ENCODE measurements around the gene IL12RB2. TPM values are rescaled to one million over a fixed set of nuclear protein-coding genes. Genes with fewer than 3 reads are reported as not detected.
"Not testable (repeated sequence)": the region's sequence is repeated elsewhere in the genome, so short reads cannot be mapped to it uniquely, and the experiment has no call there.

The IL12RB2 gene
- total RNA-seq, 4 donors from 2014 or later, result 0.79 to 4.5 (median 1.6) TPM

- WGBS, result 94% methylated on average over 13 of the region's 13 CpGs
- H3K9me3 ChIP-seq, result no peaks in the 10 kb centered on the region
- H3K36me3 ChIP-seq, result peaks cover 94% of the 10 kb centered on the region
- H3K27me3 ChIP-seq, result no peaks in the 10 kb centered on the region
- no peak for TF ChIP-seq POLR2AphosphoS5 (IDR thresholded peaks at IDR 0.05)
- no peak for TF ChIP-seq POLR2A (IDR thresholded peaks at IDR 0.05)
- TF ChIP-seq, protein P1, sequence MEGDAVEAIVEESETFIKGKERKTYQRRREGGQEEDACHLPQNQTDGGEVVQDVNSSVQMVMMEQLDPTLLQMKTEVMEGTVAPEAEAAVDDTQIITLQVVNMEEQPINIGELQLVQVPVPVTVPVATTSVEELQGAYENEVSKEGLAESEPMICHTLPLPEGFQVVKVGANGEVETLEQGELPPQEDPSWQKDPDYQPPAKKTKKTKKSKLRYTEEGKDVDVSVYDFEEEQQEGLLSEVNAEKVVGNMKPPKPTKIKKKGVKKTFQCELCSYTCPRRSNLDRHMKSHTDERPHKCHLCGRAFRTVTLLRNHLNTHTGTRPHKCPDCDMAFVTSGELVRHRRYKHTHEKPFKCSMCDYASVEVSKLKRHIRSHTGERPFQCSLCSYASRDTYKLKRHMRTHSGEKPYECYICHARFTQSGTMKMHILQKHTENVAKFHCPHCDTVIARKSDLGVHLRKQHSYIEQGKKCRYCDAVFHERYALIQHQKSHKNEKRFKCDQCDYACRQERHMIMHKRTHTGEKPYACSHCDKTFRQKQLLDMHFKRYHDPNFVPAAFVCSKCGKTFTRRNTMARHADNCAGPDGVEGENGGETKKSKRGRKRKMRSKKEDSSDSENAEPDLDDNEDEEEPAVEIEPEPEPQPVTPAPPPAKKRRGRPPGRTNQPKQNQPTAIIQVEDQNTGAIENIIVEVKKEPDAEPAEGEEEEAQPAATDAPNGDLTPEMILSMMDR (IDR thresholded peaks at IDR 0.05), result no peak
- no peak for TF ChIP-seq EP300 (IDR thresholded peaks at IDR 0.05)
- no peak overlapping the region for H3K27ac ChIP-seq
- peaks cover 15% of the 10 kb centered on the region for H3K4me1 ChIP-seq
- DNase-seq (ENCODE audit: low spot score in 2 of 2), result no peak
- no peak overlapping the region for H3K4me3 ChIP-seq
Measured at GRCh38 chr1:67415041-67415440, 107.4 kb downstream of the IL12RB2 start.

DNA sequence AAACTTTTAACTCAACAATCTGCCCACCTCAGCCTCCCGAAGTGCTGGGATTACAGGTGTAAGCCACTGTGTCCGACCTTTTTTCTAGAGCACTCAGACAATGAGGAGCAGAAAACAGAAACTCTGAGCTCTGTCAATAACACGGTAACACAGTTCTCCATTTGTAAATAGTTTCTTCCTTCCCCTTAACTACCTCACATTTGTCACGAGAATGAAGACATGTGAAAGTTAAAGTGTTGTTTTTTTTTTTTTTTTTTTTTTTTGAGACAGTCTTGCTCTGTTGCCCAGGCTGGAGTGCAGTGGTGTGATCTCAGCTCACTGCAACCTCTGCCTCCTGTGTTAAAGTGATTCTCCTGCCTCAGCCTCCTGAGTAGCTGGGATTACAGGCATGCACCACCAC, 110.1 kb downstream of the IL12RB2 start:
- not testable (repeated sequence) for H3K9me3 ChIP-seq; H3K27me3 ChIP-seq; DNase-seq (ENCODE audit: low spot score in 2 of 2); H3K4me3 ChIP-seq; H3K27ac ChIP-seq
- WGBS, result 85% methylated on average over 4 of the region's 4 CpGs
- Histone ChIP-seq H3K36me3 (peaks cover 94% of the 10 kb centered on the region), H3K4me1 (peaks cover 12% of the 10 kb centered on the region)

GRCh38 chr1:67418839-67419586, 111.3 kb downstream of the IL12RB2 start:
- no peaks in the 10 kb centered on the region for H3K9me3 ChIP-seq
- TF ChIP-seq EP300 (IDR thresholded peaks at IDR 0.05), result no peak
- TF ChIP-seq, protein P1 (IDR thresholded peaks at IDR 0.05), result no peak
- TF ChIP-seq POLR2A (IDR thresholded peaks at IDR 0.05), result no peak
- TF ChIP-seq POLR2AphosphoS5 (IDR thresholded peaks at IDR 0.05), result no peak
- peaks cover 12% of the 10 kb centered on the region for H3K4me1 ChIP-seq
- peaks cover 95% of the 10 kb centered on the region for H3K36me3 ChIP-seq
- H3K27me3 ChIP-seq, result no peaks in the 10 kb centered on the region
- no peak for DNase-seq (ENCODE audit: low spot score in 2 of 2)
- H3K4me3 ChIP-seq, result no peak overlapping the region
- H3K27ac ChIP-seq, result no peak overlapping the region
- 65% methylated on average over 6 of the region's 6 CpGs for WGBS

DNA sequence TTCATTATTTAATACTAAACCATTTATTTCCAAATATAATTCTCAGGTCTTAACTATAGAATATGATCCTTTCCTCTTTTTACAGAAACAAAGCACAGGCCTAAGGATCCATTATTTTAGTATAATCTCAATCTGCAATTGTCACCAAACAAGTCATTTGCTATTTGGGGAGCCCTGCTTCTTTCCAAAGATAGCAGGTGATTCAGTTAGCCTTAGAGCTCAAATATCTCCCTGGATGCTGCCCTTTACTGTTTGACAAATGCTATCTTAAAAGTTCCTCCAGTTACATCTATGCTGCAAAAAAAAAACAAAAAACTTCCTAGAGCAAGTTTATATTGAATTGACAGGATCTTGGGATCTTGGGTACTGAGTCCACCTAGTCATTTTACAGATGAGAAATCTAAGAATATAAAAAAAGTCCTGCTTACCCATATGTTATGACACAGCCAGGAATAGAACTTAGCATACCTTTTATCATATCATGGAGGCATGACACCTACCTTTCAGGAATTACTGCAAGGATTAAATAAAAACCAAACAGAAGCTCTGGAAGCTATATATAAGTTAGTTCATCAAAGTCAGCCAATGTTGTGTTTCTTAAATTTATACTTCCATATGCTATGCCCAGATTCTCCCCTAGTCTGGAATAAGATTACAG, 113.3 kb downstream of the IL12RB2 start:
- no peak for DNase-seq (ENCODE audit: low spot score in 2 of 2)
- Histone ChIP-seq H3K27me3 (no peaks in the 10 kb centered on the region), H3K36me3 (peaks cover 94% of the 10 kb centered on the region), H3K27ac (no peak overlapping the region), H3K9me3 (no peaks in the 10 kb centered on the region), H3K4me3 (no peak overlapping the region), H3K4me1 (peaks cover 14% of the 10 kb centered on the region)
- no peak for TF ChIP-seq POLR2A (IDR thresholded peaks at IDR 0.05)
- TF ChIP-seq, protein P1 (IDR thresholded peaks at IDR 0.05), result no peak
- TF ChIP-seq POLR2AphosphoS5 (IDR thresholded peaks at IDR 0.05), result no peak
- TF ChIP-seq EP300 (IDR thresholded peaks at IDR 0.05), result no peak

DNA sequence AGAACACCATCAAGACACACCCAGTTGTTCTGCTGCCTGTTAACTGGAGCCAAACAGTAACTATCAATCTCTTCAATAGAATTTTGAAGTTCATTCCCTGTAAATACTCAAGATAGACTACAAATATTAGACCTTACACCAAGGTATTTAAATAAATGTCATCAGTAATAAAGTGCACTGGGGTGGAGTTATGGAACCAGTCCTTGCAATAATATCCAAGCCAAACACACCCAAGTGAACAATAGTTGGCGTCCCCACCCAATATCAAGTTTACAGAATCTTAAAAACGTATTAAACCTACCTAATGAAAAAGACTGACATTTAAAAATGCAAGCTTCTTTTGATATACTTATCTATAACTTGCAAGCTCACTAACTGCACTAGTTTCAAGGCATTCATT, 119.8 kb downstream of the IL12RB2 start:
- no peak for DNase-seq (ENCODE audit: low spot score in 2 of 2)
- peaks cover 36% of the 10 kb centered on the region for H3K36me3 ChIP-seq
- 3% methylated on average over 2 of the region's 2 CpGs for WGBS
- TF ChIP-seq EP300 (IDR thresholded peaks at IDR 0.05) (no peak), POLR2A (IDR thresholded peaks at IDR 0.05) (no peak), POLR2AphosphoS5 (IDR thresholded peaks at IDR 0.05) (no peak)
- TF ChIP-seq, protein P1 (IDR thresholded peaks at IDR 0.05), result no peak
- no peaks in the 10 kb centered on the region for H3K9me3 ChIP-seq
- H3K27ac ChIP-seq, result no peak overlapping the region
- peaks cover 38% of the 10 kb centered on the region for H3K4me1 ChIP-seq
- no peaks in the 10 kb centered on the region for H3K27me3 ChIP-seq
- peak overlapping the region; percentile 90 for H3K4me3 ChIP-seq

Data from suprapubic skin (tissue), 4 donors.